MM.1S (cell line): Measurements from ENCODE around the gene IQCK.

Experiments
- CTCF ChIP-seq: fragments of 300-600 bp; sonication (generic); IDR thresholded peaks from 2 replicates; pipeline ENCODE4 v1.5.1; 2016; ENCODE audit warnings: antibody characterized with exemption, low read length, mixed read lengths
- EZH2 ChIP-seq: fragments of 300-600 bp; sonication (generic); optimal IDR thresholded peaks from 2 replicates; pipeline ENCODE3; 2017; ENCODE audit warnings: low read depth, mild to moderate bottlenecking, antibody characterized with exemption, low read length, mixed read lengths
- EZH2phosphoT487 ChIP-seq: fragments of 300-600 bp; sonication (generic); IDR thresholded peaks from 2 replicates; pipeline ENCODE4 v1.6.1; 2018; ENCODE audit warnings: antibody characterized with exemption, low read length

GRCh38 chr16:19753815-19754643 lies 36.0 kb downstream of the IQCK start:
- TF ChIP-seq EZH2, result no peak
- no peak for TF ChIP-seq EZH2phosphoT487
- TF ChIP-seq CTCF, result no peak
